ENCODE measurements around the gene MARCHF3.

- TF ChIP-seq, protein P1, sequence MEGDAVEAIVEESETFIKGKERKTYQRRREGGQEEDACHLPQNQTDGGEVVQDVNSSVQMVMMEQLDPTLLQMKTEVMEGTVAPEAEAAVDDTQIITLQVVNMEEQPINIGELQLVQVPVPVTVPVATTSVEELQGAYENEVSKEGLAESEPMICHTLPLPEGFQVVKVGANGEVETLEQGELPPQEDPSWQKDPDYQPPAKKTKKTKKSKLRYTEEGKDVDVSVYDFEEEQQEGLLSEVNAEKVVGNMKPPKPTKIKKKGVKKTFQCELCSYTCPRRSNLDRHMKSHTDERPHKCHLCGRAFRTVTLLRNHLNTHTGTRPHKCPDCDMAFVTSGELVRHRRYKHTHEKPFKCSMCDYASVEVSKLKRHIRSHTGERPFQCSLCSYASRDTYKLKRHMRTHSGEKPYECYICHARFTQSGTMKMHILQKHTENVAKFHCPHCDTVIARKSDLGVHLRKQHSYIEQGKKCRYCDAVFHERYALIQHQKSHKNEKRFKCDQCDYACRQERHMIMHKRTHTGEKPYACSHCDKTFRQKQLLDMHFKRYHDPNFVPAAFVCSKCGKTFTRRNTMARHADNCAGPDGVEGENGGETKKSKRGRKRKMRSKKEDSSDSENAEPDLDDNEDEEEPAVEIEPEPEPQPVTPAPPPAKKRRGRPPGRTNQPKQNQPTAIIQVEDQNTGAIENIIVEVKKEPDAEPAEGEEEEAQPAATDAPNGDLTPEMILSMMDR (IDR thresholded peaks at IDR 0.05; ENCODE audit: low read length): no peak
- no peak for TF ChIP-seq EZH2phosphoT487 (IDR thresholded peaks at IDR 0.05; ENCODE audit: low read length)
These were observed 66.5 kb downstream of the MARCHF3 start for GRCh38 chr5:126963822-126964375.

Data from MM.1S (cell line).